MM.1S (cell line): ENCODE data around the gene ABCG8.

Experiments used
- DNase-seq: peaks from one replicate; pipeline ENCODE4 v3.0.0-alpha.2; 2015
- H2AFZ ChIP-seq: fragments of 300-600 bp; sonication (generic); 2 replicates; pipeline ENCODE4 v1.6.0; 2016; ENCODE audit warnings: antibody characterized with exemption, low read length
- H3F3A ChIP-seq: fragments of 300-600 bp; sonication (generic); 2 replicates; pipeline ENCODE4 v1.6.1; 2016; ENCODE audit warnings: mild to moderate bottlenecking, antibody characterized with exemption, low read length, moderate library complexity, mixed read lengths; ENCODE audit not compliant: insufficient read depth
- H3K27ac ChIP-seq: fragments of 300-600 bp; sonication (generic); 2 replicates; pipeline ENCODE4 v1.5.1; 2016; ENCODE audit warnings: mild to moderate bottlenecking, low read length
- H3K27me3 ChIP-seq: fragments of 300-600 bp; sonication (generic); replicated peaks from 2 replicates; pipeline ENCODE4 v1.6.0; 2016; ENCODE audit warnings: low read length; ENCODE audit not compliant: insufficient read depth
- H3K36me3 ChIP-seq: fragments of 300-600 bp; sonication (generic); replicated peaks from 2 replicates; pipeline ENCODE4 v1.6.1; 2016; ENCODE audit warnings: mild to moderate bottlenecking, low read length, mixed read lengths; ENCODE audit not compliant: insufficient read depth
- H3K4me1 ChIP-seq: fragments of 300-600 bp; sonication (generic); 2 replicates; pipeline ENCODE4 v1.6.1; 2016; ENCODE audit warnings: low read length, mixed read lengths
- H3K4me2 ChIP-seq: fragments of 300-600 bp; sonication (generic); 2 replicates; pipeline ENCODE4 v1.6.0; 2016; ENCODE audit warnings: low read depth, low read length
- H3K4me3 ChIP-seq: fragments of 300-600 bp; sonication (generic); 2 replicates; pipeline ENCODE4 v1.5.1; 2016; ENCODE audit warnings: low read length, mixed read lengths
- H3K79me2 ChIP-seq: fragments of 300-600 bp; sonication (generic); 2 replicates; pipeline ENCODE4 v1.6.1; 2016; ENCODE audit warnings: mixed run types, low read length, mixed read lengths
- H3K9ac ChIP-seq: fragments of 300-600 bp; sonication (generic); 2 replicates; pipeline ENCODE4 v1.6.1; 2016; ENCODE audit warnings: low read length, mixed read lengths
- H3K9me2 ChIP-seq: fragments of 300-600 bp; sonication (generic); replicated peaks from 2 replicates; pipeline ENCODE4 v1.6.1; 2016; ENCODE audit warnings: mild to moderate bottlenecking, low read length, mixed read lengths; ENCODE audit not compliant: insufficient read depth
- H3K9me3 ChIP-seq: fragments of 300-600 bp; sonication (generic); replicated peaks from 2 replicates; pipeline ENCODE4 v1.6.1; 2016; ENCODE audit warnings: mild to moderate bottlenecking, low read length, mixed read lengths; ENCODE audit not compliant: insufficient read depth
- H4K20me1 ChIP-seq: fragments of 300-600 bp; sonication (generic); 2 replicates; pipeline ENCODE4 v1.6.1; 2016; ENCODE audit warnings: mild to moderate bottlenecking, low read length, moderate library complexity, mixed read lengths; ENCODE audit not compliant: insufficient read depth
- CTCF ChIP-seq: fragments of 300-600 bp; sonication (generic); IDR thresholded peaks from 2 replicates; pipeline ENCODE4 v1.5.1; 2016; ENCODE audit warnings: antibody characterized with exemption, low read length, mixed read lengths
- EZH2 ChIP-seq: fragments of 300-600 bp; sonication (generic); optimal IDR thresholded peaks from 2 replicates; pipeline ENCODE3; 2017; ENCODE audit warnings: low read depth, mild to moderate bottlenecking, antibody characterized with exemption, low read length, mixed read lengths
- EZH2phosphoT487 ChIP-seq: fragments of 300-600 bp; sonication (generic); IDR thresholded peaks from 2 replicates; pipeline ENCODE4 v1.6.1; 2018; ENCODE audit warnings: antibody characterized with exemption, low read length

The ABCG8 gene

GRCh38 chr2:43885132-43885632 lies 46.4 kb downstream of the ABCG8 start:
- H3K36me3 ChIP-seq, result peaks cover 13% of the 10 kb centered on the region
- no peak overlapping the region for H2AFZ ChIP-seq
- H3K4me2 ChIP-seq, result no peak overlapping the region
- H3K9me3 ChIP-seq, result no peaks in the 10 kb centered on the region
- H3F3A ChIP-seq, result no peaks in the 10 kb centered on the region
- no peak for DNase-seq
- H3K27me3 ChIP-seq, result no peaks in the 10 kb centered on the region
- H3K79me2 ChIP-seq, result no peaks in the 10 kb centered on the region
- no peak overlapping the region for H3K9ac ChIP-seq
- H3K9me2 ChIP-seq, result no peaks in the 10 kb centered on the region
- TF ChIP-seq EZH2, result no peak
- TF ChIP-seq CTCF, result no peak
- no peak for TF ChIP-seq EZH2phosphoT487
- H4K20me1 ChIP-seq, result no peaks in the 10 kb centered on the region
- no peak overlapping the region for H3K4me3 ChIP-seq
- H3K4me1 ChIP-seq, result no peaks in the 10 kb centered on the region
- H3K27ac ChIP-seq, result no peak overlapping the region

GRCh38 chr2:43887176-43887575 lies 48.4 kb downstream of the ABCG8 start:
- H3K79me2 ChIP-seq, result no peaks in the 10 kb centered on the region

GRCh38 chr2:43889416-43889815 lies 50.6 kb downstream of the ABCG8 start:
- H3K36me3 ChIP-seq, result peaks cover 31% of the 10 kb centered on the region
- TF ChIP-seq EZH2phosphoT487, result no peak
- no peak for TF ChIP-seq EZH2
- TF ChIP-seq CTCF, result no peak
- no peak overlapping the region for H3K9ac ChIP-seq

More at GRCh38 chr2:43887176-43887575, 48.4 kb downstream of the ABCG8 start:
- Histone ChIP-seq H4K20me1 (no peaks in the 10 kb centered on the region), H3K36me3 (peaks cover 22% of the 10 kb centered on the region), H3F3A (no peaks in the 10 kb centered on the region), H3K4me3 (no peak overlapping the region), H3K4me2 (no peak overlapping the region), H3K27ac (no peak overlapping the region), H3K9me2 (no peaks in the 10 kb centered on the region), H3K9me3 (no peaks in the 10 kb centered on the region), H3K9ac (no peak overlapping the region), H3K27me3 (no peaks in the 10 kb centered on the region), H2AFZ (no peak overlapping the region), H3K4me1 (no peaks in the 10 kb centered on the region)
- TF ChIP-seq CTCF (no peak), EZH2phosphoT487 (no peak), EZH2 (no peak)
- no peak for DNase-seq

More at GRCh38 chr2:43889416-43889815, 50.6 kb downstream of the ABCG8 start:
- H3K79me2 ChIP-seq, result no peaks in the 10 kb centered on the region
- H3K4me1 ChIP-seq, result no peaks in the 10 kb centered on the region
- no peak for DNase-seq
- no peak overlapping the region for H2AFZ ChIP-seq
- no peaks in the 10 kb centered on the region for H3F3A ChIP-seq
- H3K9me2 ChIP-seq, result no peaks in the 10 kb centered on the region
- no peaks in the 10 kb centered on the region for H3K9me3 ChIP-seq
- H4K20me1 ChIP-seq, result no peaks in the 10 kb centered on the region
- H3K4me2 ChIP-seq, result no peak overlapping the region
- H3K27ac ChIP-seq, result no peak overlapping the region
- no peaks in the 10 kb centered on the region for H3K27me3 ChIP-seq
- no peak overlapping the region for H3K4me3 ChIP-seq
